ENCODE data around the gene CERS6.
"Not testable (repeated sequence)": the region's sequence is repeated elsewhere in the genome, so short reads cannot be mapped to it uniquely, and the experiment has no call there.

CERS6 gene

GRCh38 chr2:168468354-168468753 is 12.3 kb downstream of the CERS6 start:
- no peak for DNase-seq (ENCODE audit: low spot score)

GRCh38 chr2:168469281-168469988 is 13.4 kb downstream of the CERS6 start:
- no peak for DNase-seq (ENCODE audit: low spot score)

GRCh38 chr2:168470320-168471162 is 14.5 kb downstream of the CERS6 start:
- no peak for DNase-seq (ENCODE audit: low spot score)

- DNase-seq (ENCODE audit: low spot score), result no peak
Measured at GRCh38 chr2:168471163-168471475, 15.0 kb downstream of the CERS6 start.

- DNase-seq (ENCODE audit: low spot score), result no peak
Measured at GRCh38 chr2:168475636-168476035, 19.6 kb downstream of the CERS6 start.

- DNase-seq (ENCODE audit: low spot score), result no peak
Measured at GRCh38 chr2:168478206-168478605, 22.1 kb downstream of the CERS6 start.

GRCh38 chr2:168480356-168480755 is 24.3 kb downstream of the CERS6 start:
- DNase-seq (ENCODE audit: low spot score), result no peak

GRCh38 chr2:168480825-168481585 is 24.9 kb downstream of the CERS6 start:
- DNase-seq (ENCODE audit: low spot score), result no peak

- no peak for DNase-seq (ENCODE audit: low spot score)
Measured at GRCh38 chr2:168482269-168482668, 26.2 kb downstream of the CERS6 start.

GRCh38 chr2:168482952-168483831 is 27.1 kb downstream of the CERS6 start:
- DNase-seq (ENCODE audit: low spot score), result no peak

GRCh38 chr2:168486477-168486876 is 30.4 kb downstream of the CERS6 start:
- DNase-seq (ENCODE audit: low spot score), result no peak

- DNase-seq (ENCODE audit: low spot score), result peak; percentile 15
Measured at GRCh38 chr2:168490015-168490874, 34.2 kb downstream of the CERS6 start.

GRCh38 chr2:168490946-168491605 is 35.0 kb downstream of the CERS6 start:
- no peak for DNase-seq (ENCODE audit: low spot score)

- DNase-seq (ENCODE audit: low spot score), result not testable (repeated sequence)
Measured at GRCh38 chr2:168491728-168492127, 35.7 kb downstream of the CERS6 start.

- not testable (repeated sequence) for DNase-seq (ENCODE audit: low spot score)
Measured at GRCh38 chr2:168493219-168493618, 37.1 kb downstream of the CERS6 start.

GRCh38 chr2:168494190-168494711 is 38.2 kb downstream of the CERS6 start:
- no peak for DNase-seq (ENCODE audit: low spot score)

- no peak for DNase-seq (ENCODE audit: low spot score)
Measured at GRCh38 chr2:168495524-168495923, 39.5 kb downstream of the CERS6 start.

GRCh38 chr2:168496906-168497305 is 40.8 kb downstream of the CERS6 start:
- no peak for DNase-seq (ENCODE audit: low spot score)

GRCh38 chr2:168499500-168499899 is 43.4 kb downstream of the CERS6 start:
- DNase-seq (ENCODE audit: low spot score), result no peak

GRCh38 chr2:168500516-168500915 is 44.4 kb downstream of the CERS6 start:
- DNase-seq (ENCODE audit: low spot score), result no peak
